Esophagus squamous epithelium (tissue), 5 donors: Measurements from ENCODE around the gene TMEM72. TPM values are rescaled to one million over a fixed set of nuclear protein-coding genes. Genes with fewer than 3 reads are reported as not detected.

Experiments used
- DNase-seq: peaks from one replicate; lab custom pipeline; 2025; lab: John Stamatoyannopoulos, UW
- H3K27ac ChIP-seq, 4 donors: fragments of 200-600 bp; sonication (generic); one replicate each; pipeline ENCODE4 v1.5.1; 2016 to 2019; ENCODE audit warnings: mild to moderate bottlenecking in 1 of 4
- H3K27me3 ChIP-seq, 4 donors: fragments of 200-600 bp; sonication (generic); 1 replicate in 3 of 4; 2 replicates in 1 of 4; pipeline versions ENCODE4 v1.5.1 to v1.6.0; 2017 to 2021; ENCODE audit warnings: antibody characterized with exemption in 1 of 4
- H3K36me3 ChIP-seq, 3 donors: fragments of 200-600 bp; sonication (generic); one replicate each; pipeline ENCODE4 v1.5.1; 2016 to 2019
- H3K4me1 ChIP-seq, 3 donors: fragments of 200-600 bp; sonication (generic); one replicate each; pipeline ENCODE4 v1.5.1; 2017 to 2019
- H3K4me3 ChIP-seq, 4 donors: fragments of 200-600 bp; sonication (generic); 1 replicate in 3 of 4; 2 replicates in 1 of 4; pipeline ENCODE4 v1.5.1; 2016 to 2019; ENCODE audit warnings: mild to moderate bottlenecking in 2 of 4, moderate library complexity in 1 of 4
- H3K9me3 ChIP-seq, 3 donors: fragments of 200-600 bp; sonication (generic); one replicate each; pipeline ENCODE4 v1.5.1; 2016 to 2019
- CTCF ChIP-seq, 6 experiments: fragments of 450-650 bp in 4 of 6; fragments of 200-600 bp in 2 of 6; sonication (generic) in 2 of 6; IDR thresholded peaks; one replicate each; pipeline ENCODE4 v1.5.1; 2016 to 2019; ENCODE audit warnings: antibody characterized with exemption in 6 of 6, mild to moderate bottlenecking in 4 of 6, moderate library complexity in 4 of 6
- POLR2A ChIP-seq, 4 donors: fragments of 450-650 bp; IDR thresholded peaks; one replicate each; pipeline ENCODE4 v1.6.1; 2017; ENCODE audit warnings: antibody characterized with exemption in 4 of 4, mild to moderate bottlenecking in 4 of 4, moderate library complexity in 3 of 4
- WGBS, 2 donors: methylation state at CpG; one replicate each; pipeline ENCODE4 v1.1.5; 2018; 5-methylcytosine and 5-hydroxymethylcytosine counted together
- intact Hi-C: fragments of 100-400 bp; cut with DNase I; formaldehyde crosslinking; loops from one replicate; pipeline ENCODE4 v1.15.0; 2022
- total RNA-seq, 4 donors: library from RNA; depleted of rRNA; stranded (reverse); fragments of >200 nt; gene quantifications; one replicate each; pipeline ENCODE4 v1.1.0, GENCODE V29; 2016
- donor health status: DM: yes; HTN: yes; CAD: no.

TMEM72 gene
- total RNA-seq, 4 donors from 2014 or later = not detected

GRCh38 chr10:44958196-44958897 lies 47.2 kb downstream of the TMEM72 start:
- intact Hi-C loops = no loop called here
- peak overlapping the region; percentile 53 to 90 (median 77) for H3K4me3 ChIP-seq
- H3K27me3 ChIP-seq = no peaks in the 10 kb centered on the region
- no peaks in the 10 kb centered on the region for H3K9me3 ChIP-seq
- no peak for DNase-seq
- WGBS, 2 donors = 18 to 30% methylated on average over 5 of the region's 5 CpGs
- H3K4me1 ChIP-seq = peaks cover 7 to 58% (median 36%) of the 10 kb centered on the region in 3 donors
- peaks cover 0 to 8% (median 0%) of the 10 kb centered on the region in 3 donors for H3K36me3 ChIP-seq
- H3K27ac ChIP-seq = peak overlapping the region; percentile 74 to 93 (median 92)
- TF ChIP-seq POLR2A (IDR thresholded peaks at IDR 0.05) (no peak), CTCF (IDR thresholded peaks at IDR 0.05) (no peak)

- Histone ChIP-seq H3K36me3 (peaks cover 0 to 8% (median 0%) of the 10 kb centered on the region in 3 donors), H3K9me3 (no peaks in the 10 kb centered on the region), H3K27ac (peak overlapping the region; percentile 74 to 93 (median 92)), H3K4me1 (peaks cover 7 to 63% (median 36%) of the 10 kb centered on the region in 3 donors), H3K4me3 (peak overlapping the region; percentile 53 to 90 (median 77)), H3K27me3 (no peaks in the 10 kb centered on the region)
- TF ChIP-seq CTCF (IDR thresholded peaks at IDR 0.05) (no peak), POLR2A (IDR thresholded peaks at IDR 0.05) (no peak)
- intact Hi-C loops = no loop called here
- no peak for DNase-seq
- 8 to 10% methylated on average over 6 of the region's 6 CpGs for WGBS, 2 donors
Measured at GRCh38 chr10:44958898-44959246, 47.7 kb downstream of the TMEM72 start.

- Histone ChIP-seq H3K4me1 (peaks cover 7 to 69% (median 39%) of the 10 kb centered on the region in 3 donors), H3K27ac (peak within 1 kb of the TSS; percentile 74 to 93 (median 92)), H3K4me3 (peak within 1 kb of the TSS; percentile 53 to 90 (median 77)), H3K36me3 (peaks cover 0 to 8% (median 0%) of the 10 kb centered on the region in 3 donors), H3K9me3 (no peaks in the 10 kb centered on the region), H3K27me3 (no peaks in the 10 kb centered on the region)
- 0% methylated on average over 1 to 6 of the region's 74 CpGs for WGBS, 2 donors
- intact Hi-C loops = no loop called here
- TF ChIP-seq CTCF (IDR thresholded peaks at IDR 0.05) = peak in 1 of 6 experiments; percentile 19
- peak in 1 of 4 donors; percentile 88 for TF ChIP-seq POLR2A (IDR thresholded peaks at IDR 0.05)
- DNase-seq = peak; percentile 47
Measured at GRCh38 chr10:44959247-44960087, 48.3 kb downstream of the TMEM72 start, which contains the start of gene RASSF4. Gene RASSF4 (plus strand): TSS chr10:44959802. CDS start chr10:44970203, 10,401 bp downstream.

GRCh38 chr10:44960088-44960460 lies 48.9 kb downstream of the TMEM72 start:
- H3K27ac ChIP-seq = peak overlapping the region; percentile 43 to 93 (median 92)
- H3K4me3 ChIP-seq = peak overlapping the region; percentile 53 to 90 (median 77)
- intact Hi-C loops = no loop called here
- no peaks in the 10 kb centered on the region for H3K9me3 ChIP-seq
- H3K27me3 ChIP-seq = no peaks in the 10 kb centered on the region
- TF ChIP-seq POLR2A (IDR thresholded peaks at IDR 0.05) = no peak
- TF ChIP-seq CTCF (IDR thresholded peaks at IDR 0.05) = no peak
- 50 to 71% methylated on average over 7 to 8 of the region's 8 CpGs for WGBS, 2 donors
- DNase-seq = no peak
- peaks cover 7 to 75% (median 43%) of the 10 kb centered on the region in 3 donors for H3K4me1 ChIP-seq
- H3K36me3 ChIP-seq = peaks cover 0 to 8% (median 0%) of the 10 kb centered on the region in 3 donors
